Omental fat pad (tissue), 4 donors: ENCODE results near the gene TMEM115. TPM values are rescaled to one million over a fixed set of nuclear protein-coding genes. Genes with fewer than 3 reads are reported as not detected.

Experiments used
- ATAC-seq: fragments of 150-250 bp; one replicate; pipeline ENCODE4 v1.9.1; 2016; ENCODE audit warnings: mild to moderate bottlenecking, moderate library complexity; ENCODE audit not compliant: low FRiP score
- DNase-seq: peaks from one replicate; pipeline ENCODE4 v3.0.0-alpha.2; 2019; ENCODE audit warnings: low spot score
- total RNA-seq, 4 donors: library from RNA; depleted of rRNA; stranded (reverse); fragments of >200 nt; gene quantifications; one replicate each; pipeline ENCODE4 v1.1.0, GENCODE V29; 2016
- TF ChIP-seq, protein P1 (sequence below), 3 donors: fragments of 450-650 bp; IDR thresholded peaks; one replicate each; pipeline ENCODE4 v1.5.1; 2016 to 2017; ENCODE audit warnings: antibody characterized with exemption in 3 of 3, mild to moderate bottlenecking in 3 of 3, moderate library complexity in 2 of 3

The TMEM115 gene
- total RNA-seq, 4 donors from 2014 or later, result 41.5 to 70.6 (median 52.1) TPM

DNA sequence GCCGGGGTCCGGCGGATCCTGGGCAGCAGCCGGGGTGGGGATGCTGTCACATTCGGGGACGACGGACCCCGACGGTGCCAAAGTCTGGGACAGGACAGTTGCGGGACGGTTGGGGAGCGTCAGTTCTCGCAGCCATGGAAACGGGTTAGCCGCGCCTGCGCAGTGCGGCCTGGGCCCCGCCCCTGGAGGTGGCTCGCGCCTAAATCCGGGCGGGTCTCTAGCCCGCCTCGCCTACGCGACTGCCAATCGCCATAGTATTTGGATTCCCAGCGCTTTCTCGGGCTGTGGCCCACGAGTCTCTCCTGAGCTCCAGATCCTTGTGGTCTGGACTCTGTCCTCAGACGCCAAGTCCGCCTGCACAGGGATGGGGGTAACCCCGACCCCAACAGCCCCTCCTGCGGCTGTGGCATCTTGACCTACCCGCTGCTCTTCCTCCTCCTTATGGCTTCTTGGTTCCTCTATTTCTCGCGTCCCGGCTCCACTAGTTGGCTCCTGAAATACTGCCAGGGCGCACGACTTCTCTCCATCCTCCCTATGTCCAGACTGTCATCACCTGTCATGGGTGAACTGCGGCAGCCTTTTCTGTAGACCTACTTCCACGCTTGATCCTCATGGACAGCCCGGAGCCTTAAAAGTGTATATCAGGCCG lies 13.6 kb downstream of the TMEM115 start, which contains the start of gene ZMYND10:
Gene ZMYND10, minus strand, starts transcription at position 147 of the 649 bp plus-strand sequence. CDS start 153 bp downstream, outside the sequence.
- peak; percentile 26 for ATAC-seq
- DNase-seq, result no peak
- TF ChIP-seq, protein P1, sequence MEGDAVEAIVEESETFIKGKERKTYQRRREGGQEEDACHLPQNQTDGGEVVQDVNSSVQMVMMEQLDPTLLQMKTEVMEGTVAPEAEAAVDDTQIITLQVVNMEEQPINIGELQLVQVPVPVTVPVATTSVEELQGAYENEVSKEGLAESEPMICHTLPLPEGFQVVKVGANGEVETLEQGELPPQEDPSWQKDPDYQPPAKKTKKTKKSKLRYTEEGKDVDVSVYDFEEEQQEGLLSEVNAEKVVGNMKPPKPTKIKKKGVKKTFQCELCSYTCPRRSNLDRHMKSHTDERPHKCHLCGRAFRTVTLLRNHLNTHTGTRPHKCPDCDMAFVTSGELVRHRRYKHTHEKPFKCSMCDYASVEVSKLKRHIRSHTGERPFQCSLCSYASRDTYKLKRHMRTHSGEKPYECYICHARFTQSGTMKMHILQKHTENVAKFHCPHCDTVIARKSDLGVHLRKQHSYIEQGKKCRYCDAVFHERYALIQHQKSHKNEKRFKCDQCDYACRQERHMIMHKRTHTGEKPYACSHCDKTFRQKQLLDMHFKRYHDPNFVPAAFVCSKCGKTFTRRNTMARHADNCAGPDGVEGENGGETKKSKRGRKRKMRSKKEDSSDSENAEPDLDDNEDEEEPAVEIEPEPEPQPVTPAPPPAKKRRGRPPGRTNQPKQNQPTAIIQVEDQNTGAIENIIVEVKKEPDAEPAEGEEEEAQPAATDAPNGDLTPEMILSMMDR (IDR thresholded peaks at IDR 0.05), result no peak

DNA sequence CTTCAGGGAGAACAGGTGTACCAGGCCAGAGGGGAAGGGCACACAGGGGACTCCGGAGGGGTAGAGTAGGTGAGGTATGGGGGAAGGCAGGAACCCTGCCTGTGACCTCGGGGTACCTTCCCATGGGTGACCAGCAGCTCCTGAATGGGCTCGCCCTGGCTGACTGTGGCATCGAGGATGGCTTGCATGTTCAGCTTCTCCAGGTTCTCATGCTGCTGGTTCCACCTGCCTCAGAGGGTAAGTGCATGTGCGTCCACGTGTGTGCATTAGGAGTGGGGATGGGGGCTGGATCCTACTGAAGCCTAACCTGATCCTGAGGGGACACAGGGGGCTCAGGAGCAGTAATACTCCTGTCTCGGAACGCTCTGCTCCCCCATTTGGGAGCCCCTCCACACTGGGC lies 14.3 kb downstream of the TMEM115 start:
- ATAC-seq (no peak), DNase-seq (no peak)
- TF ChIP-seq, protein P1 (IDR thresholded peaks at IDR 0.05), result no peak

DNA sequence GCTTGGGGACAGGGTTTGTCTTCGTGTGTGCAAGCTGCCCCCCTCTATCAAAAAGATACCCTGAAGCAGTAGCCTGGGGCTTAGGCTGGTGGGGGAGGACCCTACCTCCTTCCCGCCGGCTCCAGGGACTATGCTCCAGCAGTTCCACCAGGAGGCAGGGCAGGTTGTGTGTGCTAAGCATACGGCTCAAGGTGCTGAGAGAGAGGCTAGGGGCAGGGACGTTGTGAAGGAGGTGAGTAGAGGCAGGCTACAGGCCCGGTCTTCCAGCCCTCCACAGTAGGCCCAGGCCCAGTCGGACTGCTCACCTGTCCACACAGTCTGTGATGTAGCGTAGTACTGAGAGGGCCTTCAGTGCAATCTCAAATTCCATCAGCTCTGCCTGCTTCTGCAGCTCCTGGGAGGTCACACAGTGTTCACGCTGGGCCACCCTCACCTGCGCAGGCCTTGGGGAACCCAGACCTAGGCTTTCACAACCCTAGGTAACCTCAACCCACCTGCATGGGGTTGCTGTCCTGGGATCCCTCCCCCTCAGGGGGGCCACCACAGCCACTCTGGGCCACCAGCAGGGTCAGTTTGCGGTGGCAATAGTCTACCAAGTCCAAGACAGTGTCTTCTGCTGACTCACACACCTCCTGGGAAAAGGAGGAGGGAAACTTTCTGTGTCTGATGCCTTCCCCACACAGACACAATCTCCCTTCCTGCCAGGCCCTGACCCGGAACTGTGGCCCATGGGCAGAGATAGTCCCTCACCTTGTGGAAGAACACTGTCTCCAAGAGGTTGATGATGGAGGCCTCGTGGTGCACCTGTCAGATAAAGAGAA lies 16.3 kb downstream of the TMEM115 start:
- ATAC-seq, result no peak
- no peak for DNase-seq
- TF ChIP-seq, protein P1 (IDR thresholded peaks at IDR 0.05), result no peak

DNA sequence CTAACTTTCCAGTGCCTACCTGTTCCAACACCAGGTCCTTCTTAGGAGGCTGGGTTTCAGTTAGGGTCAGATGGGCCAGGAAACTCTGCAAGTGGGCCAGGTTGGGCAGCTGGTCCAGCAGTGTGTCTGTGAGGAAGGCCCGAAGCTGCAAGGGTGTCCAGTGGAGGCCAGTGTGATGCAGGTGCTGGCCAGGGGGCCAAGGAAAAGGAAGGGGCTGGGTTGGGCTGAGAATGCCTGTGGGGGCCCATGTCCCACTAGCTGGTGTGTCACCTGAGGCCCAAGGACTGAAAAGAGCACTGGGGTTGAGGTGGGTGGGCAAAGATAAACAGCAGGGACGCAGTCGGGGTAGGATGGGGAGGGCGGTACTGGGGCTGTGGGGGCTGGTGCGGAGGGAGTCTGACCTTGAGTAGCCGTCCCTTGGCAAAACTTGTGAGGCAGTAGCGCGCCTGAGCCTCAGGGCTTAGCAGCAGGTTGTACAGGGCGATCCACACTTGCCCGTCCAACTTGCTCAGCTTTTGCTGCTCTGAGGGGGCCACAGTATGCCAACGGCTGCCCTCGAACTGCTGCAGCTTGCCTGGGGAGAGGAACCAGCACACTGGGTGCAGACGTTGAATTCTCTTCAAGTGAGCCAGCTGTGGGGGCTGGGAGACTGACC lies 17.2 kb downstream of the TMEM115 start:
- ATAC-seq (no peak), DNase-seq (no peak)
- TF ChIP-seq, protein P1 (IDR thresholded peaks at IDR 0.05), result no peak

DNA sequence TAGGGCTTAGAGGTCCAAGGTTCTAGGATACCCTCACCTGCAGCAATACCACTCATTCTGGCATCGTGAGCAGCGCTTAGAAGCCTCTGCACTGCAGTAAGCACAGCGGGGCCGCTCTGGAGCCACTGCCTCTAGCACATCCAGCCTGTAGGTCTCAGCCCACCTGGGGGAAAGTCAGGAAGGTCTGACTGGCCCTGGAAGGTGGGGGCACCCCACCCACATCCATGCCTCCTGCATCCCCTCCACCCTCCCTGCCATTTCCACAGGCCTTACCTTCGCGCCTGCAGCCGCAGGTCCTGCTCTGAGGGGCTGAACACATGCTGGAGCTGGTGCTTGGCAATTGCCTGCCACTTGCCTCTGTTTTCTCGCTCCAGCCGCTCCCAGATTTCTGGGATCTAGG lies 17.8 kb downstream of the TMEM115 start:
- DNase-seq (no peak), ATAC-seq (no peak)

DNA sequence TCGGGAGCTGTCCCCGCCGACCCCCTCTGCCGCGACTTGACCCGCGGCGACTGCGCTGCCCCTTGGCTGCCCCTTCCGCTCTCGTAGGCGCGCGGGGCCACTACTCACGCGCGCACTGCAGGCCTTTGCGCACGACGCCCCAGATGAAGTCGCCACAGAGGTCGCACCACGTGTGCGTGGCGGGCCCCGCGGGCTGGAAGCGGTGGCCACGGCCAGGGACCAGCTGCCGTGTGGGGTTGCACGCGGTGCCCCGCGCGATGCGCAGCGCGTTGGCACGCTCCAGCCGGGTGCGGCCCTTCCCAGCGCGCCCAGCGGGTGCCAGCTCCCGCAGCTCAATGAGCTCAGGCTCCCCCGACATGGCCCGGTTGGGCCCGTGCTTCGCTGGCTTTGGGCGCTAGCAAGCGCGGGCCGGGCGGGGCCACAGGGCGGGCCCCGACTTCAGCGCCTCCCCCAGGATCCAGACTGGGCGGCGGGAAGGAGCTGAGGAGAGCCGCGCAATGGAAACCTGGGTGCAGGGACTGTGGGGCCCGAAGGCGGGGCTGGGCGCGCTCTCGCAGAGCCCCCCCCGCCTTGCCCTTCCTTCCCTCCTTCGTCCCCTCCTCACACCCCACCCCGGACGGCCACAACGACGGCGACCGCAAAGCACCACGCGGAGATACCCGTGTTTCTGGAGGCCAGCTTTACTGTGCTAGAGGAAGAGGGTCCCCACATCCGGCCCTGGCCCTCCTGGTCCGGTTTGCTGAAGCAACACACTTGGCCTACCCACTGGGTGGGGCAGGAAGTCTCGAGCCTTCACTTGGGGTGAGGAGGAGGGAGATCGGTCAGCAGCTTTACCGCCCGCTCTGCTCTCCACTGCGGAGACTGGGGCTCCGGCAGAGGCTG lies 18.6 kb downstream of the TMEM115 start, which contains the start of gene RASSF1:
Gene RASSF1, minus strand, starts transcription at position 389 of the 882 bp plus-strand sequence. Its CDS starts 31 bp downstream, at position 358.
- ATAC-seq (peak; percentile 21), DNase-seq (no peak)
- TF ChIP-seq, protein P1 (IDR thresholded peaks at IDR 0.05), result no peak

More for the DNA sequence above, 17.8 kb downstream of the TMEM115 start:
- TF ChIP-seq, protein P1 (IDR thresholded peaks at IDR 0.05), result no peak
